Esophagus muscularis mucosa (tissue), 3 donors: ENCODE results near the gene SBK3.

ENCODE experiments used
- POLR2AphosphoS5 ChIP-seq, 2 donors: sonication (generic); formaldehyde crosslinking; IDR thresholded peaks; one replicate each; pipeline ENCODE4 v1.6.1; 2017; ENCODE audit warnings: antibody characterized with exemption in 2 of 2
- TF ChIP-seq, protein P1 (sequence below), 3 experiments: fragments of 200-600 bp in 2 of 3; fragments of 450-650 bp in 1 of 3; sonication (generic) in 2 of 3; IDR thresholded peaks; one replicate each; pipeline ENCODE4 v1.5.1; 2017 to 2019; ENCODE audit warnings: antibody characterized with exemption in 3 of 3, mild to moderate bottlenecking in 2 of 3, moderate library complexity in 1 of 3

DNA sequence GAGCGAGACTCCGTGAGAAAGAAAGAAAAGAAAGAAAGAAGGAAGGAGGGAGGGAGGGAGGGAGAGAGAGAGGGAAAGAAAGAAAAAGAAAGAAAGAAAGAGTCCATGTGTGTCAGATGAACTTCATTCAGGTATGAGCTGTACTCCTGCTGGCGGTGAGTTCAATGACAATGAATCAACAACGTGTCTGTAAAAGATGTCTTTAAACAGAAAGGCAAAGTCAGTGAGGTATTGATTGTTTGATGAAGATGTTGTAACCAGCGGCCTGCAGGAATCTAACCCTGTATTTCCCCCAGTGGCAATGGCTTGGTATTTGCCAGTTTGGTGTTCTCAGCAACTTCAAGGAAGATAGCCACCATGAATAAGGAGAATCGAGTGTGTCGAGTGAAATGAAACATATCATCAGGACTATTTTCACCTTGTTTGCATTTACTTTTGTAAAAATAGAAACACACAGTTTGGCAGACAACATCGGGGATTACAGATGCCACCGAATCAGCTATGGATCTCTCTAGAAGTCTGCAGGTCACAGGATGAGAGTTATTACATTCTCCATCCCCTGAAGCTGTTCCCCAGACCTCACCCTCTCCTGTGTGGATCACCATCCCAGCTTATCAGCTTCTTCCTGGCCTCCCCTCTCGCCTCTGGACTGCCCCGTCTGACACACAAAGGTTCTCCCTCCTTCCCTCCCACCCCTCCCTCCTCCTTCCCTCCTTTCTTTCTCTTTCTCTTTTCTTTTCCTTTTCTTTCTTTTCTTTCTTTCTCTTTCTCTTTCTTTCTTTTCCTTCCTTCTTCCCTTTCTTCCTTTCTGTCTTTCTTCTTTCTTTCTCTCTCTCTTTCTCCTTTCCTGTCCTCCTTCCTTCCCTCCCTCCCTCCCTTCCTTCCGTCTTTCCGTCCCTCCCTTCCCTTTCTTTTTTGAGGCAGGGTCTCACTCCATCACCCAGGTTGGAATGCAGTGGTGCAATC is 8.2 kb upstream of the SBK3 start:
- TF ChIP-seq POLR2AphosphoS5 (IDR thresholded peaks at IDR 0.05) = no peak
- TF ChIP-seq, protein P1, sequence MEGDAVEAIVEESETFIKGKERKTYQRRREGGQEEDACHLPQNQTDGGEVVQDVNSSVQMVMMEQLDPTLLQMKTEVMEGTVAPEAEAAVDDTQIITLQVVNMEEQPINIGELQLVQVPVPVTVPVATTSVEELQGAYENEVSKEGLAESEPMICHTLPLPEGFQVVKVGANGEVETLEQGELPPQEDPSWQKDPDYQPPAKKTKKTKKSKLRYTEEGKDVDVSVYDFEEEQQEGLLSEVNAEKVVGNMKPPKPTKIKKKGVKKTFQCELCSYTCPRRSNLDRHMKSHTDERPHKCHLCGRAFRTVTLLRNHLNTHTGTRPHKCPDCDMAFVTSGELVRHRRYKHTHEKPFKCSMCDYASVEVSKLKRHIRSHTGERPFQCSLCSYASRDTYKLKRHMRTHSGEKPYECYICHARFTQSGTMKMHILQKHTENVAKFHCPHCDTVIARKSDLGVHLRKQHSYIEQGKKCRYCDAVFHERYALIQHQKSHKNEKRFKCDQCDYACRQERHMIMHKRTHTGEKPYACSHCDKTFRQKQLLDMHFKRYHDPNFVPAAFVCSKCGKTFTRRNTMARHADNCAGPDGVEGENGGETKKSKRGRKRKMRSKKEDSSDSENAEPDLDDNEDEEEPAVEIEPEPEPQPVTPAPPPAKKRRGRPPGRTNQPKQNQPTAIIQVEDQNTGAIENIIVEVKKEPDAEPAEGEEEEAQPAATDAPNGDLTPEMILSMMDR (IDR thresholded peaks at IDR 0.05) = no peak
